HL-60 (cell line): ENCODE measurements around the gene PPP1R14C.

Experiments
- DNase-seq, 2 experiments: peaks; one replicate each; pipeline ENCODE4 v3.0.0-alpha.2; 2010 to 2020; ENCODE audit warnings: low read depth in 1 of 2, low spot score in 1 of 2
- H3K27ac ChIP-seq: fragments of 250-450 bp; sonication (Bioruptor Pico); replicated peaks from 2 replicates; pipeline ENCODE4 v1.5.1; 2020; ENCODE audit warnings: mild to moderate bottlenecking, moderate library complexity
- H3K27me3 ChIP-seq: fragments of 250-450 bp; sonication (Bioruptor Pico); 2 replicates; pipeline ENCODE4 v1.5.1; 2021; ENCODE audit warnings: mild to moderate bottlenecking, moderate library complexity; ENCODE audit not compliant: insufficient read depth, poor library complexity, severe bottlenecking
- H3K4me3 ChIP-seq: replicated peaks from 2 replicates; pipeline ENCODE4 v1.5.1; 2011; ENCODE audit warnings: mild to moderate bottlenecking, control low read depth, low read length; ENCODE audit not compliant: insufficient read depth
- GABPA ChIP-seq: IDR thresholded peaks from 2 replicates; pipeline ENCODE4 v1.6.1; 2012; ENCODE audit warnings: low read depth
- POLR2AphosphoS5 ChIP-seq: IDR thresholded peaks from 2 replicates; pipeline ENCODE4 v1.6.1; 2012; ENCODE audit warnings: low read depth
- SPI1 ChIP-seq: IDR thresholded peaks from 2 replicates; pipeline ENCODE4 v1.6.1; 2012; ENCODE audit warnings: low read depth, mild to moderate bottlenecking, borderline replicate concordance
- TF ChIP-seq, protein P1 (sequence below): IDR thresholded peaks from 2 replicates; pipeline ENCODE4 v1.6.1; 2012; ENCODE audit warnings: low read depth; ENCODE audit not compliant: insufficient replicate concordance
- TF ChIP-seq, protein P2 (sequence below): IDR thresholded peaks from one replicate; pipeline ENCODE4 v1.5.1; 2011; ENCODE audit warnings: low read length, control low read depth, inconsistent platforms; ENCODE audit not compliant: insufficient read depth

The PPP1R14C gene

DNA sequence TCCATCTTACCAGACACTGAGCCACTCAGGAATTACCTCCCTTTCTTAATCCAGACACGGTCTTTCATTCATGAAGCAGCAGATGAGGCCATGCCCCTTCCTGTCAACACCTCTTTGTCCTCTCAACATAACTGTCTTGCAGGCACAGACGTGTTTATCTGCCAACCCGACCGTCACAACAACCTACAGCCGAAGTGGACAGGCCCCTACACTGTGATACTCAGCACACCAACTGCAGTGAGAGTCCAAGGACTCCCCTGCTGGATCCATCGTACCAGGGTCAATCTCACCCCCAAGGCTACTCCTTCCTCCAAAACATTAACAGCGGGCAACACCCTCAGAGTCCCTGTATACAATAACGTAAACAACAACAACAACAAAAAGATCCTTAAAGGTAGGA, 43.3 kb upstream of the PPP1R14C start:
- DNase-seq, result no peak
- Histone ChIP-seq H3K27me3 (no peaks in the 10 kb centered on the region), H3K27ac (no peak overlapping the region), H3K4me3 (no peak overlapping the region)
- TF ChIP-seq GABPA (no peak), SPI1 (no peak), POLR2AphosphoS5 (no peak)
- TF ChIP-seq, protein P1, sequence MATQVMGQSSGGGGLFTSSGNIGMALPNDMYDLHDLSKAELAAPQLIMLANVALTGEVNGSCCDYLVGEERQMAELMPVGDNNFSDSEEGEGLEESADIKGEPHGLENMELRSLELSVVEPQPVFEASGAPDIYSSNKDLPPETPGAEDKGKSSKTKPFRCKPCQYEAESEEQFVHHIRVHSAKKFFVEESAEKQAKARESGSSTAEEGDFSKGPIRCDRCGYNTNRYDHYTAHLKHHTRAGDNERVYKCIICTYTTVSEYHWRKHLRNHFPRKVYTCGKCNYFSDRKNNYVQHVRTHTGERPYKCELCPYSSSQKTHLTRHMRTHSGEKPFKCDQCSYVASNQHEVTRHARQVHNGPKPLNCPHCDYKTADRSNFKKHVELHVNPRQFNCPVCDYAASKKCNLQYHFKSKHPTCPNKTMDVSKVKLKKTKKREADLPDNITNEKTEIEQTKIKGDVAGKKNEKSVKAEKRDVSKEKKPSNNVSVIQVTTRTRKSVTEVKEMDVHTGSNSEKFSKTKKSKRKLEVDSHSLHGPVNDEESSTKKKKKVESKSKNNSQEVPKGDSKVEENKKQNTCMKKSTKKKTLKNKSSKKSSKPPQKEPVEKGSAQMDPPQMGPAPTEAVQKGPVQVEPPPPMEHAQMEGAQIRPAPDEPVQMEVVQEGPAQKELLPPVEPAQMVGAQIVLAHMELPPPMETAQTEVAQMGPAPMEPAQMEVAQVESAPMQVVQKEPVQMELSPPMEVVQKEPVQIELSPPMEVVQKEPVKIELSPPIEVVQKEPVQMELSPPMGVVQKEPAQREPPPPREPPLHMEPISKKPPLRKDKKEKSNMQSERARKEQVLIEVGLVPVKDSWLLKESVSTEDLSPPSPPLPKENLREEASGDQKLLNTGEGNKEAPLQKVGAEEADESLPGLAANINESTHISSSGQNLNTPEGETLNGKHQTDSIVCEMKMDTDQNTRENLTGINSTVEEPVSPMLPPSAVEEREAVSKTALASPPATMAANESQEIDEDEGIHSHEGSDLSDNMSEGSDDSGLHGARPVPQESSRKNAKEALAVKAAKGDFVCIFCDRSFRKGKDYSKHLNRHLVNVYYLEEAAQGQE, result no peak
- TF ChIP-seq, protein P2, sequence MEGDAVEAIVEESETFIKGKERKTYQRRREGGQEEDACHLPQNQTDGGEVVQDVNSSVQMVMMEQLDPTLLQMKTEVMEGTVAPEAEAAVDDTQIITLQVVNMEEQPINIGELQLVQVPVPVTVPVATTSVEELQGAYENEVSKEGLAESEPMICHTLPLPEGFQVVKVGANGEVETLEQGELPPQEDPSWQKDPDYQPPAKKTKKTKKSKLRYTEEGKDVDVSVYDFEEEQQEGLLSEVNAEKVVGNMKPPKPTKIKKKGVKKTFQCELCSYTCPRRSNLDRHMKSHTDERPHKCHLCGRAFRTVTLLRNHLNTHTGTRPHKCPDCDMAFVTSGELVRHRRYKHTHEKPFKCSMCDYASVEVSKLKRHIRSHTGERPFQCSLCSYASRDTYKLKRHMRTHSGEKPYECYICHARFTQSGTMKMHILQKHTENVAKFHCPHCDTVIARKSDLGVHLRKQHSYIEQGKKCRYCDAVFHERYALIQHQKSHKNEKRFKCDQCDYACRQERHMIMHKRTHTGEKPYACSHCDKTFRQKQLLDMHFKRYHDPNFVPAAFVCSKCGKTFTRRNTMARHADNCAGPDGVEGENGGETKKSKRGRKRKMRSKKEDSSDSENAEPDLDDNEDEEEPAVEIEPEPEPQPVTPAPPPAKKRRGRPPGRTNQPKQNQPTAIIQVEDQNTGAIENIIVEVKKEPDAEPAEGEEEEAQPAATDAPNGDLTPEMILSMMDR, result no peak

DNA sequence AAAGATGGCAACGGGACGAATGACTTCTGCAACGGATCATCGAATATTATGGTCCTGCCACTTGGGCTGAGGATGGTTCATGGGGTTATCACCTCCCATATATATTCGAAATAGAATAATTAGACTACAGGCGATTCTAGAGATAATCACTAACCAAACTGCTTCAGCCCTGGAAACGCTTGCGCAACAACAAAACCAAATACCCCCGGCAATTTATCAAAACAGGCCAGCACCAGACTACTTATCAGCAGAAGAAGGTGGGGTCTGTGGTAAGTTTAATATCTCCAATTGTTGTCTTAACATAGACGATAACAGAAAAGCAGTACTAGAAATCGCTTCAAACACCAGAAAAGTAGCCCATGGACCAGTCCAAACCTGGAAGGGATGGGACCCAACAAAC, 42.9 kb upstream of the PPP1R14C start:
- no peaks in the 10 kb centered on the region for H3K27me3 ChIP-seq

GRCh38 chr6:150100745-150101144, 42.1 kb upstream of the PPP1R14C start:
- DNase-seq, result no peak
- Histone ChIP-seq H3K4me3 (no peak overlapping the region), H3K27ac (no peak overlapping the region), H3K27me3 (no peaks in the 10 kb centered on the region)
- TF ChIP-seq, protein P1, result no peak
- TF ChIP-seq GABPA (no peak), SPI1 (no peak), POLR2AphosphoS5 (no peak)
- TF ChIP-seq, protein P2, result no peak

More for the DNA sequence above, 42.9 kb upstream of the PPP1R14C start:
- TF ChIP-seq SPI1 (no peak), POLR2AphosphoS5 (no peak), GABPA (no peak)
- TF ChIP-seq, protein P2, result no peak
- TF ChIP-seq, protein P1, result no peak
- H3K4me3 ChIP-seq, result no peak overlapping the region
- no peak for DNase-seq
- H3K27ac ChIP-seq, result no peak overlapping the region
